Mucosa of stomach (tissue), 1 donor: ENCODE results near the gene SOST.

ENCODE experiments used
- H3K27me3 ChIP-seq: one replicate; pipeline ENCODE4 v1.7.0; 2013; ENCODE audit warnings: mild to moderate bottlenecking, low read length; ENCODE audit not compliant: control insufficient read depth, insufficient read depth
- H3K36me3 ChIP-seq: one replicate; pipeline ENCODE4 v1.7.0; 2013; ENCODE audit warnings: low read length; ENCODE audit not compliant: control insufficient read depth, insufficient read depth
- H3K4me1 ChIP-seq: one replicate; pipeline ENCODE4 v1.7.0; 2013; ENCODE audit warnings: mild to moderate bottlenecking, low read length; ENCODE audit not compliant: control insufficient read depth, insufficient read depth
- H3K4me3 ChIP-seq: one replicate; pipeline ENCODE4 v1.7.0; 2013; ENCODE audit warnings: low read length
- H3K9ac ChIP-seq: one replicate; pipeline ENCODE4 v1.7.0; 2013; ENCODE audit warnings: mild to moderate bottlenecking, low read length, moderate library complexity
- H3K9me3 ChIP-seq: one replicate; pipeline ENCODE4 v1.7.0; 2013; ENCODE audit warnings: mild to moderate bottlenecking, low read length, moderate library complexity; ENCODE audit not compliant: control insufficient read depth
- donor health status: Pancreatic carcinoma.

The SOST gene

GRCh38 chr17:43713494-43714162 is 45.0 kb downstream of the SOST start:
- Histone ChIP-seq H3K4me3 (peak overlapping the region; percentile 9), H3K9ac (peak overlapping the region; percentile 50), H3K27me3 (peaks cover 22% of the 10 kb centered on the region), H3K4me1 (peaks cover 5% of the 10 kb centered on the region), H3K36me3 (no peaks in the 10 kb centered on the region), H3K9me3 (no peaks in the 10 kb centered on the region)

- Histone ChIP-seq H3K4me3 (no peak overlapping the region), H3K9ac (no peak overlapping the region), H3K27me3 (peaks cover 22% of the 10 kb centered on the region)
Measured at GRCh38 chr17:43712397-43712796, 46.2 kb downstream of the SOST start.

GRCh38 chr17:43710101-43710500 is 48.5 kb downstream of the SOST start:
- H3K27me3 ChIP-seq, result peaks cover 20% of the 10 kb centered on the region
- no peaks in the 10 kb centered on the region for H3K9me3 ChIP-seq
- H3K36me3 ChIP-seq, result no peaks in the 10 kb centered on the region
- H3K4me1 ChIP-seq, result peaks cover 5% of the 10 kb centered on the region
- H3K9ac ChIP-seq, result no peak overlapping the region
- no peak overlapping the region for H3K4me3 ChIP-seq

More at GRCh38 chr17:43712397-43712796, 46.2 kb downstream of the SOST start:
- H3K36me3 ChIP-seq, result no peaks in the 10 kb centered on the region
- peaks cover 5% of the 10 kb centered on the region for H3K4me1 ChIP-seq
- H3K9me3 ChIP-seq, result no peaks in the 10 kb centered on the region

- Histone ChIP-seq H3K9ac (no peak overlapping the region), H3K9me3 (no peaks in the 10 kb centered on the region), H3K4me3 (no peak overlapping the region), H3K36me3 (no peaks in the 10 kb centered on the region), H3K27me3 (peaks cover 22% of the 10 kb centered on the region), H3K4me1 (peaks cover 5% of the 10 kb centered on the region)
Measured at GRCh38 chr17:43709210-43709609, 49.4 kb downstream of the SOST start.

- H3K9me3 ChIP-seq, result no peaks in the 10 kb centered on the region
- H3K4me3 ChIP-seq, result no peak overlapping the region
- H3K27me3 ChIP-seq, result peaks cover 9% of the 10 kb centered on the region
- no peak overlapping the region for H3K9ac ChIP-seq
- no peaks in the 10 kb centered on the region for H3K36me3 ChIP-seq
- no peaks in the 10 kb centered on the region for H3K4me1 ChIP-seq
Measured at GRCh38 chr17:43707184-43707583, 51.4 kb downstream of the SOST start.

- no peak overlapping the region for H3K9ac ChIP-seq
- H3K27me3 ChIP-seq, result peaks cover 8% of the 10 kb centered on the region
- no peaks in the 10 kb centered on the region for H3K9me3 ChIP-seq
- H3K4me3 ChIP-seq, result no peak overlapping the region
- H3K4me1 ChIP-seq, result no peaks in the 10 kb centered on the region
- no peaks in the 10 kb centered on the region for H3K36me3 ChIP-seq
Measured at GRCh38 chr17:43706235-43706634, 52.4 kb downstream of the SOST start.
